ENCODE results near the gene PPIE. TPM values are rescaled to one million over a fixed set of nuclear protein-coding genes. Genes with fewer than 3 reads are reported as not detected.

Gene PPIE
- total and polyA plus RNA-seq, 2 of the 13 experiments (the other 11 are each of a cell fraction or from before 2014, with no cell fraction given): 15.3 to 26.3 TPM

GRCh38 chr1:39700348-39700747 lies 38.3 kb upstream of the PPIE start (continued):
- TF ChIP-seq ZNF800 (CRISPR knock-in tag; IDR thresholded peaks at IDR 0.05): no peak

- Histone ChIP-seq H2AFZ (ENCODE audit: low read length) (no peak overlapping the region), H3K9me3 (ENCODE audit: low read length) (no peaks in the 10 kb centered on the region), H3K4me2 (ENCODE audit: low read depth, low read length) (peak overlapping the region; percentile 12; the same call in 1 of the 2 replicates), H4K20me1 (ENCODE audit: insufficient read depth, low read length) (no peaks in the 10 kb centered on the region), H3K27me3 (ENCODE audit: control insufficient read depth in 1 of 2, insufficient read depth in 2 of 2, low read length in 2 of 2) (peaks cover 0 to 12% of the 10 kb centered on the region in 2 experiments; a peak in 1 of 5 replicates), H3K36me3 (replicated peaks in 1 of 2; ENCODE audit: control insufficient read depth in 1 of 2, insufficient read depth in 2 of 2, low read length in 2 of 2) (no peaks in the 10 kb centered on the region), H3K9ac (ENCODE audit: insufficient read depth, low read depth, low read length) (no peak overlapping the region), H3K27ac (ENCODE audit: extremely low read length, insufficient read depth, low read length) (no peak overlapping the region), H3K4me1 (ENCODE audit: insufficient read depth, low read length) (peaks cover 11% of the 10 kb centered on the region), H3K79me2 (ENCODE audit: insufficient read depth, low read length) (no peaks in the 10 kb centered on the region), H3K4me3 (replicated peaks in 1 of 3; ENCODE audit: insufficient read depth in 1 of 3, low read depth in 2 of 3, low read length in 3 of 3) (0 out of 6 replicates have a peak overlapping the region, but pooled peaks of 1 of the 3 experiments have one; percentile 4)
- ChIA-PET CTCF (ENCODE audit: low intra/inter-chr PET ratio, low total read pairs) (interaction anchor here (1.5 kb wide), 1 partner anchor 19 kb away, joined by 17 read pairs; no protein-coding TSS in a partner anchor), POLR2A (no interaction called here)
- FAIRE-seq (no peak), DNase-seq (ENCODE audit: low spot score) (no peak), ATAC-seq (peak; percentile 19; the same call in 1 of the 3 replicates)
- TF ChIP-seq CBX2 (IDR thresholded peaks at IDR 0.05; ENCODE audit: low read depth, low read length): no peak
- no peak for TF ChIP-seq CBX2 (CRISPR knock-in tag; IDR thresholded peaks at IDR 0.05; ENCODE audit: low read depth)
- no peak for TF ChIP-seq ZNF615 (CRISPR knock-in tag; IDR thresholded peaks at IDR 0.05; ENCODE audit: borderline replicate concordance)
- TF ChIP-seq ZNF343 (CRISPR knock-in tag; IDR thresholded peaks at IDR 0.05): no peak
- 7% methylated on average over 10 of the region's 12 CpGs for WGBS (ENCODE audit: low lambda C conversion rate)
- BruUV-seq (replicated peaks): no TSS peak
- intact Hi-C loops (cut with micrococcal nuclease; ENCODE audit: unreplicated experiment): no loop called here
- in situ Hi-C loops (cut with HindIII; ENCODE audit: extremely low pct_ligation_motif_present, low pct_unique_long_range_greater_than_20kb): loop anchor here (5.0 kb wide), 1 partner anchor 101 kb away; no protein-coding TSS in a partner anchor
These were observed 37.6 kb upstream of the PPIE start for GRCh38 chr1:39701049-39701439.
